CD8-positive, alpha-beta memory T cell (primary cell): ENCODE results near the gene SPATA19. TPM values are rescaled to one million over a fixed set of nuclear protein-coding genes. Genes with fewer than 3 reads are reported as not detected.

Experiments used
- CTCF ChIA-PET: fragments of 350-600 bp; sonication (Branson Sonifier 250); formaldehyde crosslinking; loops from one replicate; lab custom pipeline; 2021; ENCODE audit warnings: antibody characterized with exemption; lab: Charles Lee
- POLR2A ChIA-PET: fragments of 350-600 bp; sonication (Branson Sonifier 250); formaldehyde crosslinking; loops from one replicate; lab custom pipeline; 2021; ENCODE audit warnings: antibody characterized with exemption; lab: Charles Lee
- DNase-seq, 5 donors: peaks; one replicate each; pipeline versions ENCODE4 v3.0.0 to v3.0.0-alpha.2; 2020 to 2022; ENCODE audit warnings: mixed read lengths in 1 of 5
- H3K27ac ChIP-seq: one replicate; pipeline ENCODE4 v1.7.0; 2013; ENCODE audit warnings: low read depth, mild to moderate bottlenecking, low read length, moderate library complexity
- H3K27me3 ChIP-seq: 2 replicates; pipeline ENCODE4 v1.7.0; 2013; ENCODE audit warnings: low read length, mild to moderate bottlenecking; ENCODE audit not compliant: insufficient read depth, poor library complexity, severe bottlenecking
- H3K36me3 ChIP-seq: 2 replicates; pipeline ENCODE4 v1.7.0; 2013; ENCODE audit warnings: mild to moderate bottlenecking, low read length, moderate library complexity; ENCODE audit not compliant: insufficient read depth
- H3K4me1 ChIP-seq: 2 replicates; pipeline ENCODE4 v1.7.0; 2013; ENCODE audit warnings: mild to moderate bottlenecking, low read length, moderate library complexity; ENCODE audit not compliant: insufficient read depth
- H3K4me3 ChIP-seq: 2 replicates; pipeline ENCODE4 v1.7.0; 2013; ENCODE audit warnings: mild to moderate bottlenecking, low read length
- H3K9me3 ChIP-seq: 2 replicates; pipeline ENCODE4 v1.7.0; 2013; ENCODE audit warnings: mild to moderate bottlenecking, low read length
- H3K27ac Mint-ChIP-seq, 8 donors: one replicate each; pipeline ENCODE4 v1.8.0; 2020 to 2021; ENCODE audit warnings: mixed read lengths in 8 of 8, mild to moderate bottlenecking in 6 of 8, inconsistent platforms in 3 of 8, moderate library complexity in 3 of 8
- H3K27me3 Mint-ChIP-seq, 2 donors: one replicate each; pipeline ENCODE4 v1.8.0; 2020 to 2021; ENCODE audit warnings: mixed read lengths in 2 of 2, mild to moderate bottlenecking in 1 of 2, moderate library complexity in 1 of 2
- H3K36me3 Mint-ChIP-seq, 3 donors: one replicate each; pipeline ENCODE4 v1.8.0; 2020 to 2021; ENCODE audit warnings: mixed read lengths in 3 of 3, inconsistent platforms in 1 of 3, mild to moderate bottlenecking in 1 of 3
- H3K4me1 Mint-ChIP-seq, 3 donors: one replicate each; pipeline ENCODE4 v1.8.0; 2020 to 2021; ENCODE audit warnings: mixed read lengths in 3 of 3, inconsistent platforms in 1 of 3, mild to moderate bottlenecking in 1 of 3
- H3K4me3 Mint-ChIP-seq, 7 donors: one replicate each; pipeline ENCODE4 v1.8.0; 2020 to 2021; ENCODE audit warnings: mixed read lengths in 7 of 7, mild to moderate bottlenecking in 6 of 7, moderate library complexity in 4 of 7, inconsistent platforms in 2 of 7
- H3K9me3 Mint-ChIP-seq, 5 donors: one replicate each; pipeline ENCODE4 v1.8.0; 2020 to 2022; ENCODE audit warnings: mixed read lengths in 5 of 5, mild to moderate bottlenecking in 3 of 5, moderate library complexity in 2 of 5, inconsistent platforms in 1 of 5
- polyA plus RNA-seq: library from polyadenylated mRNA; unstranded; fragments of 300-500 nt; fragmentation: Illumina TruSeq; gene quantifications from one replicate; pipeline ENCODE4 v1.2.3, GENCODE V29; 2021
- total RNA-seq, 2 experiments: library from RNA; stranded (reverse); gene quantifications; one replicate each; pipeline ENCODE4 v1.2.3, GENCODE V29; 2021

The SPATA19 gene
- total and polyA plus RNA-seq, 3 experiments from 2014 or later: not detected

GRCh38 chr11:133795088-133795487, 50.2 kb downstream of the SPATA19 start:
- Mint-ChIP-seq H3K4me1 (no peaks in the 10 kb centered on the region), H3K27ac (no peak overlapping the region), H3K9me3 (peaks cover 9 to 28% (median 20%) of the 10 kb centered on the region in 5 donors), H3K27me3 (peaks cover 10 to 20% of the 10 kb centered on the region in 2 donors), H3K36me3 (no peaks in the 10 kb centered on the region), H3K4me3 (no peak overlapping the region)
- ChIA-PET CTCF (no interaction called here), POLR2A (no interaction called here)
- Histone ChIP-seq H3K4me3 (no peak overlapping the region), H3K27me3 (no peaks in the 10 kb centered on the region), H3K36me3 (no peaks in the 10 kb centered on the region), H3K27ac (no peak overlapping the region), H3K9me3 (no peaks in the 10 kb centered on the region), H3K4me1 (no peaks in the 10 kb centered on the region)
- no peak for DNase-seq

DNA sequence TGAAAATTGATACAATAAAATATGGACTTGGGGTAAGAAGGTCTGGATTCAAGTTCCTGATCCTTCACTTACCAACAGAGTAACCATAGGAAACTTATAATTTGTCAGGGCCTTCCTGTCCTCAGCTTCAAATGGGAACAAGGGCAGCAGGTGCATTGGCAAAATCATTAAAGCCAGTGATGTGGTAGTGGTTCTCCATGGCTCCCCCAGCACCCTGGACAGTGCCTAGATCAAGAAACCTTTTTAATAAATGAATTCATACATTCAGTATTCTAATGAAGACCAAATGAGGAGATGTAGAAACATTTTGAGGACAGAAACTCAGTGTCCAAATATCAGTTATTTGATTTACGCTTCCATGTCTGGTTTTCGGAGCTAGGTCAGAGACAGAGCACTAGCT, 51.1 kb downstream of the SPATA19 start:
- H3K36me3 Mint-ChIP-seq: no peaks in the 10 kb centered on the region
- Histone ChIP-seq H3K9me3 (no peaks in the 10 kb centered on the region), H3K27me3 (no peaks in the 10 kb centered on the region), H3K4me3 (no peak overlapping the region), H3K36me3 (no peaks in the 10 kb centered on the region), H3K4me1 (no peaks in the 10 kb centered on the region), H3K27ac (no peak overlapping the region)
- H3K27ac Mint-ChIP-seq: no peak overlapping the region
- DNase-seq: no peak
- H3K4me1 Mint-ChIP-seq: no peaks in the 10 kb centered on the region
- H3K9me3 Mint-ChIP-seq: peaks cover 9 to 28% (median 20%) of the 10 kb centered on the region in 5 donors
- H3K27me3 Mint-ChIP-seq: peaks cover 11 to 27% of the 10 kb centered on the region in 2 donors
- CTCF ChIA-PET: no interaction called here
- POLR2A ChIA-PET: no interaction called here
- no peak overlapping the region for H3K4me3 Mint-ChIP-seq

GRCh38 chr11:133793271-133794035, 51.9 kb downstream of the SPATA19 start:
- H3K27me3 ChIP-seq: no peaks in the 10 kb centered on the region
- H3K36me3 Mint-ChIP-seq: no peaks in the 10 kb centered on the region
- no peaks in the 10 kb centered on the region for H3K9me3 ChIP-seq
- H3K27ac ChIP-seq: no peak overlapping the region
- DNase-seq: no peak
- H3K4me3 Mint-ChIP-seq: no peak overlapping the region
- H3K4me1 ChIP-seq: no peaks in the 10 kb centered on the region
- no peaks in the 10 kb centered on the region for H3K4me1 Mint-ChIP-seq
- H3K27ac Mint-ChIP-seq: peak overlapping the region in 1 of 8 donors; percentile 54
- H3K27me3 Mint-ChIP-seq: peaks cover 14 to 35% of the 10 kb centered on the region in 2 donors
- no peak overlapping the region for H3K4me3 ChIP-seq
- POLR2A ChIA-PET: no interaction called here
- H3K9me3 Mint-ChIP-seq: peaks cover 9 to 28% (median 20%) of the 10 kb centered on the region in 5 donors
- no peaks in the 10 kb centered on the region for H3K36me3 ChIP-seq
- CTCF ChIA-PET: no interaction called here

GRCh38 chr11:133790995-133791394, 54.3 kb downstream of the SPATA19 start:
- H3K9me3 ChIP-seq: no peaks in the 10 kb centered on the region
- ChIA-PET POLR2A (no interaction called here), CTCF (no interaction called here)
- H3K36me3 ChIP-seq: no peaks in the 10 kb centered on the region
- H3K27ac Mint-ChIP-seq: no peak overlapping the region
- H3K4me1 ChIP-seq: no peaks in the 10 kb centered on the region
- peaks cover 9 to 21% (median 18%) of the 10 kb centered on the region in 5 donors for H3K9me3 Mint-ChIP-seq
- peaks cover 0 to 4% (median 3%) of the 10 kb centered on the region in 3 donors for H3K4me1 Mint-ChIP-seq
- H3K4me3 ChIP-seq: no peak overlapping the region
- H3K36me3 Mint-ChIP-seq: no peaks in the 10 kb centered on the region
- no peaks in the 10 kb centered on the region for H3K27me3 ChIP-seq
- H3K27me3 Mint-ChIP-seq: peaks cover 16 to 48% of the 10 kb centered on the region in 2 donors
- H3K27ac ChIP-seq: no peak overlapping the region
- no peak overlapping the region for H3K4me3 Mint-ChIP-seq
- no peak for DNase-seq

Other genes starting within 250 kb of the SPATA19 start
- 10 to 100 TPM; 12.2 to 15.2 TPM for gene IGSF9B, start 111.5 kb upstream of the SPATA19 start, total RNA-seq
- gene IGSF9B, start 111.5 kb upstream of the SPATA19 start, polyA plus RNA-seq: 1.4 TPM
- gene JAM3, start 223.6 kb upstream of the SPATA19 start, total RNA-seq: 10 to 100 TPM; 12.5 to 14.8 TPM
- 4.9 TPM for gene JAM3, start 223.6 kb upstream of the SPATA19 start, polyA plus RNA-seq